Dendritic cell treated with granulocyte-macrophage colony-stimulating factor and Interleukin-4, amounts not matched to agents 40 ng/mL and 50 ng/mL, for 4 days (primary cell): Measurements from ENCODE around the gene SLC4A1.

Source experiments
- H3K27ac Mint-ChIP-seq: one replicate; pipeline ENCODE4 v1.8.0; 2022; ENCODE audit warnings: mild to moderate bottlenecking, mixed read lengths
- H3K27me3 Mint-ChIP-seq: one replicate; pipeline ENCODE4 v1.8.0; 2022; ENCODE audit warnings: mild to moderate bottlenecking, mixed read lengths
- H3K36me3 Mint-ChIP-seq: one replicate; pipeline ENCODE4 v1.8.0; 2022; ENCODE audit warnings: low read depth, mixed read lengths
- H3K4me1 Mint-ChIP-seq: one replicate; pipeline ENCODE4 v1.8.0; 2022; ENCODE audit warnings: low read depth, mixed read lengths
- H3K4me3 Mint-ChIP-seq: one replicate; pipeline ENCODE4 v1.8.0; 2022; ENCODE audit warnings: mild to moderate bottlenecking, moderate library complexity, mixed read lengths
- H3K9me3 Mint-ChIP-seq: one replicate; pipeline ENCODE4 v1.8.0; 2022; ENCODE audit warnings: mixed read lengths
- intact Hi-C: fragments of 100-400 bp; cut with micrococcal nuclease; formaldehyde crosslinking; loops from one replicate; pipeline ENCODE4 v1.15.0; 2022

SLC4A1 gene

GRCh38 chr17:44206825-44207155 is 61.1 kb downstream of the SLC4A1 start:
- H3K4me1 Mint-ChIP-seq: peaks cover 78% of the 10 kb centered on the region
- peaks cover 58% of the 10 kb centered on the region for H3K36me3 Mint-ChIP-seq
- no peaks in the 10 kb centered on the region for H3K9me3 Mint-ChIP-seq
- intact Hi-C loops: loop anchor here (10.0 kb wide), 1 partner anchor 298 kb away; the partner anchor contains the start of gene GPATCH8
- H3K4me3 Mint-ChIP-seq: no peak overlapping the region
- H3K27me3 Mint-ChIP-seq: no peaks in the 10 kb centered on the region
- no peak overlapping the region for H3K27ac Mint-ChIP-seq

- Mint-ChIP-seq H3K9me3 (no peaks in the 10 kb centered on the region), H3K4me3 (no peak overlapping the region), H3K4me1 (peaks cover 78% of the 10 kb centered on the region), H3K36me3 (peaks cover 52% of the 10 kb centered on the region), H3K27me3 (no peaks in the 10 kb centered on the region), H3K27ac (no peak overlapping the region)
- intact Hi-C loops: loop anchor here (10.0 kb wide), 1 partner anchor 299 kb away; the partner anchor contains the start of gene GPATCH8
Observed at GRCh38 chr17:44205962-44206824, 61.7 kb downstream of the SLC4A1 start.

- H3K36me3 Mint-ChIP-seq: peaks cover 46% of the 10 kb centered on the region
- intact Hi-C loops: loop anchor here (10.0 kb wide), 1 partner anchor 300 kb away; the partner anchor contains the start of gene GPATCH8
- H3K27me3 Mint-ChIP-seq: no peaks in the 10 kb centered on the region
- peaks cover 73% of the 10 kb centered on the region for H3K4me1 Mint-ChIP-seq
- no peaks in the 10 kb centered on the region for H3K9me3 Mint-ChIP-seq
- no peak overlapping the region for H3K4me3 Mint-ChIP-seq
- H3K27ac Mint-ChIP-seq: peak overlapping the region; percentile 71
Observed at GRCh38 chr17:44204441-44204882, 63.5 kb downstream of the SLC4A1 start.

GRCh38 chr17:44203731-44204440 is 64.0 kb downstream of the SLC4A1 start:
- Mint-ChIP-seq H3K36me3 (peaks cover 40% of the 10 kb centered on the region), H3K27ac (peak overlapping the region; percentile 71), H3K4me3 (peak overlapping the region; percentile 28), H3K4me1 (peaks cover 68% of the 10 kb centered on the region), H3K27me3 (no peaks in the 10 kb centered on the region), H3K9me3 (no peaks in the 10 kb centered on the region)
- intact Hi-C loops: loop anchor here (10.0 kb wide), 1 partner anchor 301 kb away; the partner anchor contains the start of gene GPATCH8

GRCh38 chr17:44202756-44203155 is 65.2 kb downstream of the SLC4A1 start:
- Mint-ChIP-seq H3K4me1 (peaks cover 65% of the 10 kb centered on the region), H3K27me3 (no peaks in the 10 kb centered on the region), H3K27ac (peak overlapping the region; percentile 71), H3K36me3 (peaks cover 40% of the 10 kb centered on the region), H3K4me3 (no peak overlapping the region), H3K9me3 (no peaks in the 10 kb centered on the region)
- intact Hi-C loops: loop anchor here (10.0 kb wide), 1 partner anchor 302 kb away; the partner anchor contains the start of gene GPATCH8

GRCh38 chr17:44200478-44201155 is 67.3 kb downstream of the SLC4A1 start:
- Mint-ChIP-seq H3K36me3 (peaks cover 41% of the 10 kb centered on the region), H3K27ac (peak overlapping the region; percentile 97), H3K9me3 (no peaks in the 10 kb centered on the region), H3K27me3 (no peaks in the 10 kb centered on the region), H3K4me3 (peak overlapping the region; percentile 92), H3K4me1 (peaks cover 71% of the 10 kb centered on the region)
- intact Hi-C loops: loop anchor here (1.0 to 10.0 kb wide), 3 partner anchors 14 to 304 kb away; partner anchors contain the start of genes GPATCH8, TMUB2 and UBTF

GRCh38 chr17:44199553-44200477 is 68.1 kb downstream of the SLC4A1 start, which contains the start of gene ATXN7L3:
Gene ATXN7L3 (minus strand): TSS chr17:44199884. CDS start chr17:44198070, 1,814 bp downstream.
- Mint-ChIP-seq H3K27ac (peak within 1 kb of the TSS; percentile 97), H3K4me3 (peak within 1 kb of the TSS; percentile 92), H3K9me3 (no peaks in the 10 kb centered on the region), H3K27me3 (no peaks in the 10 kb centered on the region), H3K4me1 (peaks cover 75% of the 10 kb centered on the region), H3K36me3 (peaks cover 49% of the 10 kb centered on the region)
- intact Hi-C loops: loop anchor here (1.0 to 10.0 kb wide), 3 partner anchors 14 to 305 kb away; partner anchors contain the start of genes GPATCH8, TMUB2 and UBTF

GRCh38 chr17:44198721-44199552 is 69.0 kb downstream of the SLC4A1 start:
- Mint-ChIP-seq H3K4me3 (peak overlapping the region; percentile 83), H3K27ac (peak overlapping the region; percentile 94), H3K27me3 (no peaks in the 10 kb centered on the region), H3K36me3 (peaks cover 58% of the 10 kb centered on the region), H3K4me1 (peaks cover 72% of the 10 kb centered on the region), H3K9me3 (no peaks in the 10 kb centered on the region)
- intact Hi-C loops: no loop called here
